HepG2 (cell line): Measurements from ENCODE around the gene MINDY3. TPM values are rescaled to one million over a fixed set of nuclear protein-coding genes. Genes with fewer than 3 reads are reported as not detected.
A peak's percentile ranks its signal among the peaks of the same experiment; 100 is the strongest.

ENCODE experiments used
- AGO2 ChIP-seq: fragments of 200-400 bp; formaldehyde crosslinking; optimal IDR thresholded peaks from 2 replicates; pipeline ENCODE3; 2017; ENCODE audit warnings: mild to moderate bottlenecking, low read depth, low read length, moderate library complexity
- ATRX ChIP-seq: sonication (generic); formaldehyde crosslinking; IDR thresholded peaks from 2 replicates; pipeline ENCODE4 v1.4.0; 2020; ENCODE audit warnings: missing genetic modification reagents, borderline replicate concordance
- FOXC1 ChIP-seq: sonication (generic); formaldehyde crosslinking; IDR thresholded peaks from 2 replicates; pipeline ENCODE4 v1.8.0; 2022; ENCODE audit warnings: mild to moderate bottlenecking, missing genetic modification reagents, borderline replicate concordance
- IRF2 ChIP-seq: IDR thresholded peaks from 2 replicates; pipeline ENCODE4 v1.6.1; 2018; ENCODE audit warnings: missing genetic modification reagents, missing compliant biosample characterization
- MAF1 ChIP-seq: sonication (generic); formaldehyde crosslinking; IDR thresholded peaks from 2 replicates; pipeline ENCODE4 v1.5.0; 2020; ENCODE audit warnings: missing genetic modification reagents, borderline replicate concordance
- MEF2D ChIP-seq: sonication (generic); formaldehyde crosslinking; IDR thresholded peaks from 2 replicates; pipeline ENCODE4 v1.5.1; 2020; ENCODE audit warnings: mild to moderate bottlenecking, missing genetic modification reagents
- MTF1 ChIP-seq: sonication (generic); formaldehyde crosslinking; IDR thresholded peaks from 2 replicates; pipeline ENCODE4 v1.5.0; 2020; ENCODE audit warnings: missing genetic modification reagents
- NFRKB ChIP-seq: fragments of 450-650 bp; IDR thresholded peaks from 2 replicates; pipeline ENCODE4 v1.6.1; 2017
- NRL ChIP-seq: sonication (generic); formaldehyde crosslinking; IDR thresholded peaks from 2 replicates; pipeline ENCODE4 v1.5.0; 2020; ENCODE audit warnings: missing genetic modification reagents, mild to moderate bottlenecking, moderate library complexity, borderline replicate concordance
- POLR2G ChIP-seq: fragments of 200-400 bp; formaldehyde crosslinking; IDR thresholded peaks from 2 replicates; pipeline ENCODE4 v1.6.1; 2018; ENCODE audit warnings: mild to moderate bottlenecking, low read depth, low read length, moderate library complexity
- SMC3 ChIP-seq: IDR thresholded peaks from 2 replicates; pipeline ENCODE4 v1.6.1; 2011; ENCODE audit warnings: low read length, improper control_type of control experiment
- XRCC5 ChIP-seq: fragments of 200-400 bp; formaldehyde crosslinking; optimal IDR thresholded peaks from 2 replicates; pipeline ENCODE3; 2017; ENCODE audit warnings: mild to moderate bottlenecking, low read length
- ZBTB8A ChIP-seq: sonication (generic); formaldehyde crosslinking; IDR thresholded peaks from 2 replicates; pipeline ENCODE4 v1.4.0; 2020; ENCODE audit warnings: mild to moderate bottlenecking, low read depth, missing genetic modification reagents, borderline replicate concordance
- ZNF12 ChIP-seq: sonication (generic); formaldehyde crosslinking; IDR thresholded peaks from 2 replicates; pipeline ENCODE4 v1.5.0; 2020; ENCODE audit warnings: missing genetic modification reagents
- ZNF253 ChIP-seq: sonication (generic); formaldehyde crosslinking; IDR thresholded peaks from 2 replicates; pipeline ENCODE4 v1.8.0; 2022; ENCODE audit warnings: mild to moderate bottlenecking, missing genetic modification reagents, borderline replicate concordance
- ZNF737 ChIP-seq: sonication (generic); formaldehyde crosslinking; IDR thresholded peaks from 2 replicates; pipeline ENCODE4 v1.5.0; 2020; ENCODE audit warnings: missing genetic modification reagents, mild to moderate bottlenecking, borderline replicate concordance
- polyA plus RNA-seq, 8 experiments: library from polyadenylated mRNA; depleted of rRNA in 3 of 8; stranded (reverse) in 7 of 8; unstranded in 1 of 8; fragments of >200 nt; fragmentation: Illumina TruSeq in 4 of 8; extraction: Trizol in 4 of 8; gene quantifications; 2 replicates each; pipeline versions ENCODE4 v1.2.1 to v1.2.3, GENCODE V29; 2011 to 2016; ENCODE audit warnings: low read depth in 4 of 8, missing spikeins in 1 of 8, mixed read lengths in 1 of 8; ENCODE audit not compliant: insufficient read depth in 1 of 8
- total RNA-seq, 5 experiments: library from RNA; depleted of rRNA; stranded (reverse); fragments of >200 nt; fragmentation: Illumina TruSeq; extraction: Trizol; gene quantifications; 2 replicates each; pipeline ENCODE4 v1.2.3, GENCODE V29; 2016; ENCODE audit warnings: low read depth in 1 of 5
- TF ChIP-seq, protein P1 (sequence below): sonication (generic); formaldehyde crosslinking; IDR thresholded peaks from 2 replicates; pipeline ENCODE4 v1.9.0; 2021; ENCODE audit warnings: missing genetic modification reagents, borderline replicate concordance
- TF ChIP-seq, protein P2 (sequence below): sonication (generic); formaldehyde crosslinking; IDR thresholded peaks from 2 replicates; pipeline ENCODE4 v1.5.0; 2020; ENCODE audit warnings: missing genetic modification reagents, mild to moderate bottlenecking, borderline replicate concordance
- TF ChIP-seq, protein P3 (sequence below): conservative IDR thresholded peaks from 2 replicates; pipeline ENCODE4 v1.6.1; 2018; ENCODE audit warnings: missing genetic modification reagents
- TF ChIP-seq, protein P4 (sequence below): sonication (generic); formaldehyde crosslinking; conservative IDR thresholded peaks from 2 replicates; pipeline ENCODE4 v1.4.0; 2020; ENCODE audit warnings: mild to moderate bottlenecking, missing genetic modification reagents, moderate library complexity

MINDY3 gene
- total and polyA plus RNA-seq, 2 of the 13 experiments (the other 11 are each of a cell fraction or from before 2014, with no cell fraction given): 6.4 to 17.5 TPM

DNA sequence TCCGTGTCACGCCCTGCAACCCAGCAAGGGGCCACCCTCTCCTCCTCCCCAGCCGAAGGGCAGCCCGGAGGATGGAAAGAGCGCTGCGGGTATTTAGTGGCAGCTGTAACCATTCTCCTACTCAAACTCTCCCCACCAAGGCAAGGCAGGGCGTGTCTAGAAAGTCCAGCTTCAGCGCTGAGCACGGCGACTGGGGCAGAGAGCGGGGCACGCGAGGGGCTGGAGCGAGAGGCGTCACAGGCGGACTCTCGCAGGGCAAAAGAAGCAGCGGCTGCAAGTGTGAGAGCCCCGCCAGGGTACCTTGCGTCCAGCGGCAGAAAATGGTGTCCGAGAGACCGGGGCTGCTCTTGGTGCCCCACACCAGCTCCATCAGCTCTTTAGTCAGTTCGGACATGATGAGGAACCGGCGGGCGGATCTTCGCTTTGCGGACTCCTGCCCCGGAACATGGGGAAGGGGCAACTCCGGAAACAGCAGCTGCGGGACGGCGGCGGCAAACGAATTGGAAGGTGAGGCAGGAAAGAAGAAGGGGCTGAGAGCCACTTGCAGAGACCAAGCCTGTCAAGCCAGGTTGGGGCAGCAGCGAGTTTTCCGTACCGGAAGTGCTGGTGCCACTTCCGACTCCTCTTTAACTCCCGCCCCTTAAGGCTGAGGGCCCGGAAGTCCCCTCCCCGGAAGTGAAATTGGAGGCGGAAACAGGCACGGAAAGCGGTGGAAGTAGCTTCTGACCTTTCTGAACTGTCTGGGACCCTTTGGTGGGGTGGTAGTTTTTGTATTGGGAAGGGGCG lies at the start of gene MINDY3 (continued):
- TF ChIP-seq, protein P1, sequence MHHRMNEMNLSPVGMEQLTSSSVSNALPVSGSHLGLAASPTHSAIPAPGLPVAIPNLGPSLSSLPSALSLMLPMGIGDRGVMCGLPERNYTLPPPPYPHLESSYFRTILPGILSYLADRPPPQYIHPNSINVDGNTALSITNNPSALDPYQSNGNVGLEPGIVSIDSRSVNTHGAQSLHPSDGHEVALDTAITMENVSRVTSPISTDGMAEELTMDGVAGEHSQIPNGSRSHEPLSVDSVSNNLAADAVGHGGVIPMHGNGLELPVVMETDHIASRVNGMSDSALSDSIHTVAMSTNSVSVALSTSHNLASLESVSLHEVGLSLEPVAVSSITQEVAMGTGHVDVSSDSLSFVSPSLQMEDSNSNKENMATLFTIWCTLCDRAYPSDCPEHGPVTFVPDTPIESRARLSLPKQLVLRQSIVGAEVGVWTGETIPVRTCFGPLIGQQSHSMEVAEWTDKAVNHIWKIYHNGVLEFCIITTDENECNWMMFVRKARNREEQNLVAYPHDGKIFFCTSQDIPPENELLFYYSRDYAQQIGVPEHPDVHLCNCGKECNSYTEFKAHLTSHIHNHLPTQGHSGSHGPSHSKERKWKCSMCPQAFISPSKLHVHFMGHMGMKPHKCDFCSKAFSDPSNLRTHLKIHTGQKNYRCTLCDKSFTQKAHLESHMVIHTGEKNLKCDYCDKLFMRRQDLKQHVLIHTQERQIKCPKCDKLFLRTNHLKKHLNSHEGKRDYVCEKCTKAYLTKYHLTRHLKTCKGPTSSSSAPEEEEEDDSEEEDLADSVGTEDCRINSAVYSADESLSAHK: no peak
- peak; percentile 55 for TF ChIP-seq AGO2
- TF ChIP-seq SMC3: no peak
- TF ChIP-seq NFRKB: no peak
- peak; percentile 85 for TF ChIP-seq POLR2G
- TF ChIP-seq, protein P2, sequence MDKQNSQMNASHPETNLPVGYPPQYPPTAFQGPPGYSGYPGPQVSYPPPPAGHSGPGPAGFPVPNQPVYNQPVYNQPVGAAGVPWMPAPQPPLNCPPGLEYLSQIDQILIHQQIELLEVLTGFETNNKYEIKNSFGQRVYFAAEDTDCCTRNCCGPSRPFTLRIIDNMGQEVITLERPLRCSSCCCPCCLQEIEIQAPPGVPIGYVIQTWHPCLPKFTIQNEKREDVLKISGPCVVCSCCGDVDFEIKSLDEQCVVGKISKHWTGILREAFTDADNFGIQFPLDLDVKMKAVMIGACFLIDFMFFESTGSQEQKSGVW (CRISPR knock-in tag): no peak
- no peak for TF ChIP-seq ATRX
- no peak for TF ChIP-seq ZNF253
- no peak for TF ChIP-seq XRCC5
- no peak; the same call in 1 of the 2 replicates for TF ChIP-seq MEF2D
- TF ChIP-seq, protein P3, sequence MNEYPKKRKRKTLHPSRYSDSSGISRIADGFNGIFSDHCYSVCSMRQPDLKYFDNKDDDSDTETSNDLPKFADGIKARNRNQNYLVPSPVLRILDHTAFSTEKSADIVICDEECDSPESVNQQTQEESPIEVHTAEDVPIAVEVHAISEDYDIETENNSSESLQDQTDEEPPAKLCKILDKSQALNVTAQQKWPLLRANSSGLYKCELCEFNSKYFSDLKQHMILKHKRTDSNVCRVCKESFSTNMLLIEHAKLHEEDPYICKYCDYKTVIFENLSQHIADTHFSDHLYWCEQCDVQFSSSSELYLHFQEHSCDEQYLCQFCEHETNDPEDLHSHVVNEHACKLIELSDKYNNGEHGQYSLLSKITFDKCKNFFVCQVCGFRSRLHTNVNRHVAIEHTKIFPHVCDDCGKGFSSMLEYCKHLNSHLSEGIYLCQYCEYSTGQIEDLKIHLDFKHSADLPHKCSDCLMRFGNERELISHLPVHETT (CRISPR knock-in tag): no peak
- TF ChIP-seq ZNF12: peak; percentile 11; the same call in 1 of the 2 replicates
- TF ChIP-seq ZNF737: no peak
- TF ChIP-seq, protein P4, sequence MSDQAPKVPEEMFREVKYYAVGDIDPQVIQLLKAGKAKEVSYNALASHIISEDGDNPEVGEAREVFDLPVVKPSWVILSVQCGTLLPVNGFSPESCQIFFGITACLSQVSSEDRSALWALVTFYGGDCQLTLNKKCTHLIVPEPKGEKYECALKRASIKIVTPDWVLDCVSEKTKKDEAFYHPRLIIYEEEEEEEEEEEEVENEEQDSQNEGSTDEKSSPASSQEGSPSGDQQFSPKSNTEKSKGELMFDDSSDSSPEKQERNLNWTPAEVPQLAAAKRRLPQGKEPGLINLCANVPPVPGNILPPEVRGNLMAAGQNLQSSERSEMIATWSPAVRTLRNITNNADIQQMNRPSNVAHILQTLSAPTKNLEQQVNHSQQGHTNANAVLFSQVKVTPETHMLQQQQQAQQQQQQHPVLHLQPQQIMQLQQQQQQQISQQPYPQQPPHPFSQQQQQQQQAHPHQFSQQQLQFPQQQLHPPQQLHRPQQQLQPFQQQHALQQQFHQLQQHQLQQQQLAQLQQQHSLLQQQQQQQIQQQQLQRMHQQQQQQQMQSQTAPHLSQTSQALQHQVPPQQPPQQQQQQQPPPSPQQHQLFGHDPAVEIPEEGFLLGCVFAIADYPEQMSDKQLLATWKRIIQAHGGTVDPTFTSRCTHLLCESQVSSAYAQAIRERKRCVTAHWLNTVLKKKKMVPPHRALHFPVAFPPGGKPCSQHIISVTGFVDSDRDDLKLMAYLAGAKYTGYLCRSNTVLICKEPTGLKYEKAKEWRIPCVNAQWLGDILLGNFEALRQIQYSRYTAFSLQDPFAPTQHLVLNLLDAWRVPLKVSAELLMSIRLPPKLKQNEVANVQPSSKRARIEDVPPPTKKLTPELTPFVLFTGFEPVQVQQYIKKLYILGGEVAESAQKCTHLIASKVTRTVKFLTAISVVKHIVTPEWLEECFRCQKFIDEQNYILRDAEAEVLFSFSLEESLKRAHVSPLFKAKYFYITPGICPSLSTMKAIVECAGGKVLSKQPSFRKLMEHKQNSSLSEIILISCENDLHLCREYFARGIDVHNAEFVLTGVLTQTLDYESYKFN (CRISPR knock-in tag): 0 out of 2 replicates have a peak, but pooled peaks have one; percentile 15
- TF ChIP-seq MTF1: no peak
- TF ChIP-seq NRL (CRISPR knock-in tag): peak; percentile 66; the same call in 1 of the 2 replicates
- 0 out of 2 replicates have a peak, but pooled peaks have one; percentile 11 for TF ChIP-seq MAF1
- no peak for TF ChIP-seq FOXC1 (CRISPR knock-in tag)
- peak; percentile 44; the same call in 1 of the 2 replicates for TF ChIP-seq IRF2 (CRISPR knock-in tag)
- no peak for TF ChIP-seq ZBTB8A (CRISPR knock-in tag)
